NCI-H526 (cell line): ENCODE data around the gene MCU.

Experiments used
- DNase-seq, 2 experiments: peaks; one replicate each; lab custom pipeline; 2025; lab: John Stamatoyannopoulos, UW

MCU gene

GRCh38 chr10:72802763-72803505 is 111.0 kb downstream of the MCU start:
- DNase-seq: no peak

- DNase-seq: no peak
Measured at GRCh38 chr10:72808001-72808400, 116.1 kb downstream of the MCU start.

- DNase-seq: no peak
Measured at GRCh38 chr10:72809006-72809405, 117.1 kb downstream of the MCU start.

- no peak for DNase-seq
Measured at GRCh38 chr10:72810976-72811375, 119.0 kb downstream of the MCU start.

DNA sequence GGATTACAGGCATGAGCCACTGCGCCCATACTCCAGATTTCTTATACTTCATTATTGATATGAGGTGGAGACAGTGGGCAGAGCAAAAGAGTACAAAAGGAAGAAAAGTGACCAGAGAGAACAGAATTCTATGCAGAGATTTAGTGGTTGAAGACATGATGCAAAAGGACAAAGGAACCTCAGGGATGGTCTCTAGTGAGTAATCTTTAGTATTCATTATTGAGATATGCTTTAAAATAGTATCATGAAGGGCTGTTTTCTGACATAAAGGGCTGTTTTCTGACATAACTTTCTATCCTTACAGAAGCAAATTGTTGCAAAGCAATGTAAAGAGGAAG is 120.4 kb downstream of the MCU start:
- no peak for DNase-seq

DNA sequence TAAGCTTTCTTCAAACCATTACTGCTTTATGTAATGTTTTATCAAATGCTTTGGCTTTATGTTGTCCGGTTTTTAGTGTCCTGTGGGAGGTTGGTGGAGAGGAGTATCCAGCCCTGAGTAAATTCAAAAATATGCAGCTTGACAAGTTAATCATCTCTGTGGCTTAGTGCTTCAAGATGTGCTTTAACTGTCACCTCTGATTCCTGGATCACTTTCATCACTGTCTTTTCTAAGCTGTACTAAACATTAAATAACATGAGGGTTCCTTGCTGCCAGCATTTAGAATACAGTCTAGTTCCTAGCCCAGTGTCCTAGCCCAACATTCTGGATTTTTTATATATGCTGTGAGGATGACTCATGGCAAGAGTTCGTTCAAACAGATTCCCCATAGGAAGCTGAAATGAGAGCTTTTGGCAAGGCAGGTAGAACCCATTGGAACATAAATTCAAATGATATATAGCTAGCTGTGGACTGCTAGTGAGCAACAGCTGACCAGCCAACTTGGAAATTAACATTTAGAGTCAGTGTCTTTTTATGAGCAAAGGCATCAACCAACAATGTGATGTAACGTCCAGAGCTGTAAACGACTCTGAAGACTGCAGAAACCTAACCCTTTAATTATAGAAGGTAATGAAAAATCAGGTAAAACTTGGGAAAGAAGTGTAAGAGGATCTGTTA is 120.9 kb downstream of the MCU start:
- no peak for DNase-seq

GRCh38 chr10:72814099-72814790 is 122.3 kb downstream of the MCU start:
- DNase-seq: no peak

DNA sequence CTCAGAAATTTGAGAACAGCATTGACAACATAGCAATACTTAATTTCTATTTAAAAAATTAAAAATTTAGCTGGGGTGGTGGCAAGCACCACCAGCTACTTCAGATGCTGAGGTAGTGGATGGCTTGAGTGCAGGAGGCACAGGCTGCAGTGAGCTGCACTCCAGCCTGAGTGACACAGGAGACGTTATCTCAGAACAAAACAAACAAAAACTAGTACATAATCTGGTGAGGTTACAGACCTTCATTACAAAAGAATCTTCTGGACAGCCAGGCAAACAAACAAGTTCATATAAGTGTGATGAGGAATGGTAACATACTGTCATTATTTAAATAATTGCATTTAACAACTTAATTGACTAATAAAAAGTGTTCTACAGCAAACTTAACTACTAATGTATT is 124.6 kb downstream of the MCU start:
- no peak for DNase-seq

- no peak for DNase-seq
Measured at GRCh38 chr10:72818076-72818475, 126.1 kb downstream of the MCU start.

DNA sequence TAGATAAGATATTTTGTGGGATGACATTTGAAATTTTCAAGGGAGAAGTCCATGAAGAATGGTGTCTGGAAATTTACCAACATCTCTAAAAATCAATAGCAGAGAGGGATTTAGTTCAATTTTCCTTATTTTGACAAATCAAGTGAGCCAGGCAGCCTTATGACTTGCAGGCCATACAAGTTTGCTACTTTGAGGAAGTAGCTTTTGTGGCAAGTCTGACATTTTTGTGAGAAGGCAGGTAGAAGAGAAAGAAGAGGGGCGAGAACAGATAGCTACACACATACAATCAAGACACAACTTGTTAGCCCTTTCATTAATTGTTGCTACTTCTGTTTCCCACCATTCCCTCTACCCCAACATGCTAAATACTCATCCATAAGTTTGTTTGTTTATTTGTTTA is 127.1 kb downstream of the MCU start:
- no peak for DNase-seq

DNA sequence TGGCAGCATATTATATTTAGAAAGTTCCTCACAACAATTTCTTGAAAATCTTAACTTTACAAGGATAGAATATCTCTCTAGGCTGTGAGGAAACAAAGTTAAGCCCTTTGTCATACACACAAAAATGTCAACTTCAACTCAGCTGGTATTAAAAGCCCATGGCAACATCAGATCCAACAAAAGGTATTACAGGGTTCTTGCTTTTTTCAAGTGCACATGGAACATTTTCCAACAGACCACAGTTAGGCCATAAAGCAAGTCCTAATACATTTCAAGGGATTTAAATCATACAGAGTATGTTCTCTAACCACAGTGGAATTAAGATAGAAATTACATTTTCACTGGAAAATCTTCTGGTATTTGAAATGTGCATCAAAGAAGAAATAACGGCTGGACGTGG is 129.7 kb downstream of the MCU start:
- no peak for DNase-seq

DNA sequence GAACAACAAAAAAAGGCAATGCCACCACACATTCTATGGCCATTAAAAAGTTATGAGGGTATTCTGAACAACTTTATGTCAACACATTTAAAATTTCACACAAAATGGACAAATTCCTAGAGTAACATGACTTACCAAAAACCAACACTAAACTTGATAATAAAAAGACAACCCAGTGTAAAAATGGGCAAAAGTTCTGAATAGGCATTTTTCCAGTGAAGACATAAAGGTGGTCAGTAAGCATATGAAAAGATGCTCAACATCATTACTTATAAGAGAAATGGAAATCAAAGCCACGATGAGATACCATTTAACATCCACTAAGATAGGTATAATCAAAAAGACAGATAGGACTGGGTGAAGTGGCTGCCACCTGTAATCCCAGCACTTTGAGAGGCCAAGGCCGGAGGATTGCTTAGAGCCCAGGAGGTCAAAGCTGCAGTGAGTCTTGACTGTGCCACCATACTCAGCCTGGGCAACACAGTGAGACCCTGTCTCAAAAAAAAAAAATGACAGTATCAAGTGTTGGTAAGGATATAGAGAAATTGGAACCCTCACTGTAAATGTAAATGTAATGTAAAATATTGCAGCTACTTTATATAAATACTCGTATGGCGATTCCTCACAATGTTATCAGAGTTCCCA is 130.5 kb downstream of the MCU start:
- no peak for DNase-seq

GRCh38 chr10:72825163-72825562 is 133.2 kb downstream of the MCU start:
- no peak for DNase-seq

GRCh38 chr10:72826346-72826745 is 134.4 kb downstream of the MCU start:
- DNase-seq: no peak

DNA sequence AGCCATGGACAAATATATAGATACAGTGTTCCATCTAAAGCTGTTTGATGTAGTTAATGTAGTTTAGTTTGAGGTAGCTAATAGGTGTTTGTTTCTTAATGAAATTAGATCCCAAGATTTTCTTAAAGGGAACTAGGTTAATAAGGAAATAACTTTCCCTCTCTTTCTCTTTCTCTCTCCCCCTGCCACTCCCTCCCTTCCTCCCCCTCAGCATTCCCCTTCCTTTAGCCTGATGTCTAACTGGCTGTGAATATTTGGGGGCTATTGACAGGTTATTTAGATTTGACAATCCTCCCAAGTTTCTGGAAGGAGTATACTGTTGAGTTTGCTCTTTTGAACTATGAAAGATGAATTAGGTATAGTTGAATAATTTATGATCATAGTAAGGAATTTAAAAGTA is 136.4 kb downstream of the MCU start:
- no peak for DNase-seq

DNA sequence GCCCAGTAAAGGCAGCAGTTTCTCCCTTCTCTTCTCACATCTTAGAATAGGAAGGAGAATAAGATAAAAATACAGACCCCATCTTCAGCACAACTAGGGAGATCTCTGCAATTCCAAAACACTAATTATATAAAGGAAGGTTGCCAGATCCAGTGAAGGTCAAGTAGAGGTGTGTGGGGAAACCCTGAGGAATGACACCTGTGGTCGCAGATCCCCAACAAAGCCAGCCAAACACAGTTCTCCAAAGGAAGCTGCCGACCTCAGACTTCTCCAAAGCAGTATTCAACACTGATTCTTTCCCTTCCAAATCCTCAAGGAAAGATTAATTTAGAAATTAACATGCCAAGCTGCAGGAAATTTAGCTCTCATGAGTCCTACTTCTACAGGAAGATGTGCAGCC is 138.7 kb downstream of the MCU start:
- no peak for DNase-seq

- DNase-seq: no peak
Measured at GRCh38 chr10:72831696-72832409, 139.9 kb downstream of the MCU start.

GRCh38 chr10:72832701-72833100 is 140.8 kb downstream of the MCU start:
- no peak for DNase-seq

DNA sequence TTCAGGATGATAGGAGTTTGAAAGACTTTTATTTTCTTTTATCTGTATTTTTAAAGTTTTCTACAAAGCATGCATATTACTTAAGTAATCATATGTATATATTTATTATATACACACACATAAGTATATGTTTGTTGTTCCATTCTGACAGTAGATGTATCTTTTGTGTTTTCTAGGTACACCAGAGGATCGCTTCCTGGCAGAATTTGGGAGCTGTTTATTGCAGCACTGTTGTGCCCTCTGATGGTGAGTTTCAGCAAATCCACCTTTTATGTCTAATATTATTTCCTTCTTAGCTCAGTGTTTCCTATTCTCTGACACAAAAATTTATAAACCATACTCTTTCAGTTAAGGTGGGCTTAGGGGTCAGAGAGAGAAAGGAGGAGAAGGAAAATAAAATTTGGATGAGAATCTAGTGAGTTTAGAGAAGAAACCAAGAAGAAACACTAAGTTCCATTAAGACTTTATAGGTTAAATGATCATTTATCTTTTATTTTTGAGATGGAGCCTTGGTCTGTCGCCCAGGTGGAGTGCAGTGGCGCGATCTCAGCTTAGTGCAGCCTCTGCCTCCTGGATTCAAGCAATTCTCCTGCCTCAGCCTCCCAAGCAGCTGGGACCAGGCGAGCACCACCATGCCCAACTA is 142.4 kb downstream of the MCU start:
- DNase-seq: peak in 1 of 2 experiments; percentile 50

DNA sequence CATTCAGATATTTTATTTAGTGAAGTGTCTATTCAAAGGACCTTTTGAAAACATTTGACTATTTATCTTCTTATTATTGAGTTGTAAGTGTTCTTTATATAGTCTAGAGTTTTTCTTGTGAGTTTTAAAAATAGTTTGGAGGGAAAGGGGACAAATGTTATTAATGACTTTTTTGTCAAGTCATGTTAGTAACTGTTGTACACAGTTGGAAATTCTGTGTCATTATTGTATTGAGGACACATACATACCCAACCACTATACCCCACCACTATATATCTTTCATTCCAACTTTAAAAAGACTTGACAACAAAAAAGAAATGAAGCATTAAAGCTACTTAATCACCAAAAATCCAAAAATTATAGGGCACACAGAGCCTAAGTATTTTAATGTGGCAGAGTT is 148.4 kb downstream of the MCU start:
- DNase-seq: no peak

DNA sequence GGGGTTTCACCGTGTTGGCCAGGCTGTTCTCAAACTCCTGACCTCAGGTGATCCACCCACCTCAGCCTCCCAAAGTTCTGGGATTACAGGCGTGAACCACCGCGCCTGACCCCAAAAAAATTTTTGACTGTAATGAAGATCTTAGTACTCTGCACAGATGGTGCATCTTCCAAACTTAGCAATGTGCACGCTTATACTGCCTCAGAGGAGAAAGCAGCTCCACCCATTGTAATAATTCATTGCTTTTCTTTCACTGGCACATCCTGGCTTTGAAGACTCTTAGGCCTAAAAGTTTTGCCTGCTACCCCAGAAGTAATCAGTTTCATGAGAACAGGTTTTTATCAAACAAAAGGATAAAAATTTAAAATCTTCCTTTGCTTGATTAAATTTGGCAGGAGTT is 149.5 kb downstream of the MCU start:
- DNase-seq: no peak

- DNase-seq: no peak
Measured at GRCh38 chr10:72842164-72842563, 150.2 kb downstream of the MCU start.
